ENCODE measurements around the gene ZDHHC7.
"Not testable (repeated sequence)": the region's sequence is repeated elsewhere in the genome, so short reads cannot be mapped to it uniquely, and the experiment has no call there.

Gene ZDHHC7

GRCh38 chr16:84959784-84960417 lies 51.4 kb downstream of the ZDHHC7 start:
- no peak for DNase-seq

- DNase-seq = no peak
These were observed 52.2 kb downstream of the ZDHHC7 start for GRCh38 chr16:84959045-84959576.

GRCh38 chr16:84957792-84958191 lies 53.5 kb downstream of the ZDHHC7 start:
- DNase-seq = no peak

GRCh38 chr16:84957192-84957591 lies 54.1 kb downstream of the ZDHHC7 start:
- DNase-seq = no peak

- no peak for DNase-seq
These were observed 55.9 kb downstream of the ZDHHC7 start for GRCh38 chr16:84955427-84955826.

- DNase-seq = no peak
These were observed 58.1 kb downstream of the ZDHHC7 start for GRCh38 chr16:84953190-84953746.

GRCh38 chr16:84952335-84953189 lies 58.8 kb downstream of the ZDHHC7 start:
- peak in 3 of 4 experiments; percentile 19 to 50 (median 27) for DNase-seq

- DNase-seq = no peak
These were observed 60.4 kb downstream of the ZDHHC7 start for GRCh38 chr16:84950906-84951305.

GRCh38 chr16:84949772-84950436 lies 61.4 kb downstream of the ZDHHC7 start:
- DNase-seq = no peak

GRCh38 chr16:84948851-84949610 lies 62.3 kb downstream of the ZDHHC7 start:
- no peak for DNase-seq

- DNase-seq = peak in 1 of 4 experiments; percentile 5
These were observed 63.1 kb downstream of the ZDHHC7 start for GRCh38 chr16:84947996-84948850.

- DNase-seq = no peak
These were observed 64.3 kb downstream of the ZDHHC7 start for GRCh38 chr16:84947022-84947421.

- DNase-seq = no peak
These were observed 67.7 kb downstream of the ZDHHC7 start for GRCh38 chr16:84943620-84944019.

- DNase-seq = no peak
These were observed 68.5 kb downstream of the ZDHHC7 start for GRCh38 chr16:84942786-84943185.

GRCh38 chr16:84941921-84942320 lies 69.4 kb downstream of the ZDHHC7 start:
- no peak for DNase-seq

GRCh38 chr16:84940670-84941551 lies 70.4 kb downstream of the ZDHHC7 start:
- DNase-seq = no peak

GRCh38 chr16:84938616-84939015 lies 72.7 kb downstream of the ZDHHC7 start:
- not testable (repeated sequence) for DNase-seq

GRCh38 chr16:84937196-84938005 lies 73.9 kb downstream of the ZDHHC7 start:
- no peak for DNase-seq

All from activated naive CD4-positive, alpha-beta T cell (primary cell).